ENCODE data around the gene PPM1M.

Gene PPM1M

DNA sequence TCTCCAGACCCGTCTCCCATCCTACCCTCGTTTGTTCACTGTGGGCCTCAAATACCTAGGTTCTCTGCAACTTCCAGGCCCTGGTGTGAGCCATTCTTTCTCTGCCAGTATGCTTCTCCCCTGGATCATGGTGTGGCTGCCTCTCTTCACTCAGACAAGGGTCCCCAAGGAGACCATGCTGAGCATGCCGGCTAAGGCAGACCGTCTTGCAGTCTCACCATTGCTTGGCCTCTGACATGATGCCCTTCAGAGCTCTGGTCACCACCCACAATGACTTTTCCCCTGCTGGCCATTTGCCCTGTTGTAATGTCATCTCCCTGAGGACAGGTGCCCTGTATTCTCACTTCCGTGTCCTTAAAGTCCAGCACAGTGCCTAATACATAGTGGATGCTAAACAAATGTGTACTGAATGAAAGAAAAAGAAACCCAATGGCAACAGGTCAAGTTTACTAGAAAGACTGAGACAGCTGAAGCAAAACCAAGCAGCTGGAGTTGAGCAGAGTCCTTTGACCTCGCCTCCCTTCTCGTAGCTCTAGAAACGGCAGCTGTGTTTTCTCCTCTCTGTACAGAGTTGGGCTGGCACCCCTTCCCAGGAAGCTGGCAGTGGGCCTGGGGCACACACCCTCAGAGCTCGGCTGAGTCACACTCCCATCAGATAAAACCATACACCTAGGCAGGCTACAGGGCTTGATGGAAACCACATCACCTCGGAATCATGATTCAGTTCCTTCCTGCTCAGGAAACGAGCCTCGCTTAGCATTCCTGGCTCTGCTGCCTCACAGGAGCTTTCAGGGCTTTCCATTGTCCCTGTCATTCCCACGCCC is 28.8 kb upstream of the PPM1M start:
- DNase-seq (ENCODE audit: low read depth), result peak; percentile 64

DNA sequence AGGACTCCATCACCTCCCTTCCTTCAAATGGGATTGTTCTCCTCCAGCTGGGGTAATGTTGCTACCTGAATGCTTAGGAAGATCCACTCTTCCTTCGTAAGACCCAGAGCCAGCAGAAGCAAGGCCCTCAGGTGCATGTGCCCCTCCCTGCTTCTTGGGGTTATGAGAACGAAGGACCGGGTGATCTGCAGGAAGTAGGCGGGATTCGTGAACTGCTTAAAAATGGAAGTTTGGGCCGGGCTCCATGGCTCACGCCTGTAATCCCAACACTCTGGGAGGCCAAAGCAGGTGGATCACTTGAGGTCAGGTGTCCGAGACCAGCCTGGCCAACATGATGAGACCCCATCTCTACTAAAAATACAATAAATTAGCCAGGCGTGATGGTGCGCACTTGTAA is 28.2 kb upstream of the PPM1M start:
- no peak for DNase-seq (ENCODE audit: low read depth)

DNA sequence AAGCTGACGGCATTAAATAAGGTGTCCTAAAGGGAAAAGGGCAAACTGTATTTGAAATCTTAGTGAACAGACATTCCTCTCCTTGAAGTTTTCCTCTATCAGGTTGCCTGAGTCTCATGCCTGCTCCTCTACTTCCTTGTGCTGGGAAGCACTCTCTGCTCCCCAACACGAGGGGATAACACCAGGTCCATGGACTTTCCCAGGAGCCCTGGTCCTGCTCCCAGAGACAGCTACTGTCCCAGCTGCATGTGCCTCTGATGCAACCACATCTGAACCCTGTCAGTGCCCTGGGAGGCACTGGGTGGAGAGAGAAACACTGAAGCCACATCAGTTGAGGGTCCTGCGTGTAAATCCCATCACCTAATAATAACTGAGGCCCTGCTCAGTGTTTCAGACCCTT is 27.5 kb upstream of the PPM1M start:
- no peak for DNase-seq (ENCODE audit: low read depth)

DNA sequence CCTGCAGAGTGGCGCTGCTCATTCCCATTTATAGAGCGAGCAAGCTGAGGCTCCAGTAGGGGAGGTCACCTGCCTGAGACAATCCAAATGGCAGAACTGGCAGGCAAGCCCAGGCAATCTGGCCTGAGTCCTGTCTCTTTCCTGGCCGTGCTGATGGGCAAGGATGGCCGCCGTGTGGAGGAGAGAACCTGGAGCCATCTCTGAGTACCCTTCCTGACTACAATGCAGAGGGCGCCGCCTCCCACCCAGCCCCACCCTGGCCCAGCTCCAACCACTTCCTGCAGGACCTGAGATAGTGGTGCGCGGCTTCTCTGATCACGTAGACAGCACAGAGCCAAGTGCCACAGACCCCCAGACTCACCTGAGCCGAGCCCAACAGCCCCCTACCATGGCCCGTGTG is 27.1 kb upstream of the PPM1M start:
- DNase-seq (ENCODE audit: low read depth), result no peak

DNA sequence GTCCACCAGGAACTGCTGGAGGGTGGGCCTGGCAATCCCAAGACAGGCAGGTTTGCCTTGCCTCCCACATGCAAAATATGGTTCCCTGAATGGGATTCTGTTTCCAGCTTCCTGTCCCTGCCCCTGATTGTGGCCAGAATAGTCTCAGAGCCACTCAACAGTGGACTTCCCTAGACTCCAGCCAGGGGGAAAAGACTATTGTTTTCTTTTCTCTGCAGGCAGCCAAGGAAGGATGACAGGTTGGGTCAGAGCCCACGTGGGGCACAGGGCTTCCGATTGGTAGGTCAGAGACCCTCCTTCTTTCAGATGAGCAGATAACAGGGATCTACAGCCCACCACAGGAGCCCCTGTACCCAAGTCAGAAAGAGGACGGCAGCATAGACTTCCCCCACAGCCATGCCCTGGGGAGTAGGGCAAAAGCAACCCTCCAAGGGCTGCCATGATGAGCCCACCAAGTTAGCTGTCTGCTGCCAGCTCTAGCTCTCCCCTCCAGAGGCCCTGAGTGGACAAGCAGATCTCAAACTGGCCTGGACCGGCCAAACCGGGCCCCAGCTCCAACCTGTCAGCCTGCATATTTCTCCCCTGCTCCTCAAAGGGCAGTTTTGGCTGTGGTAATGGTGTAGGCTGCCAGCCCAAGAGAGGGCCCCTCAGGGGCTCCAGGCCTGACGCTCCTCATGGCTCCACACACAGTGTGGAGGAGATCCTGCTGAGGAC is 26.5 kb upstream of the PPM1M start:
- DNase-seq (ENCODE audit: low read depth), result no peak

DNA sequence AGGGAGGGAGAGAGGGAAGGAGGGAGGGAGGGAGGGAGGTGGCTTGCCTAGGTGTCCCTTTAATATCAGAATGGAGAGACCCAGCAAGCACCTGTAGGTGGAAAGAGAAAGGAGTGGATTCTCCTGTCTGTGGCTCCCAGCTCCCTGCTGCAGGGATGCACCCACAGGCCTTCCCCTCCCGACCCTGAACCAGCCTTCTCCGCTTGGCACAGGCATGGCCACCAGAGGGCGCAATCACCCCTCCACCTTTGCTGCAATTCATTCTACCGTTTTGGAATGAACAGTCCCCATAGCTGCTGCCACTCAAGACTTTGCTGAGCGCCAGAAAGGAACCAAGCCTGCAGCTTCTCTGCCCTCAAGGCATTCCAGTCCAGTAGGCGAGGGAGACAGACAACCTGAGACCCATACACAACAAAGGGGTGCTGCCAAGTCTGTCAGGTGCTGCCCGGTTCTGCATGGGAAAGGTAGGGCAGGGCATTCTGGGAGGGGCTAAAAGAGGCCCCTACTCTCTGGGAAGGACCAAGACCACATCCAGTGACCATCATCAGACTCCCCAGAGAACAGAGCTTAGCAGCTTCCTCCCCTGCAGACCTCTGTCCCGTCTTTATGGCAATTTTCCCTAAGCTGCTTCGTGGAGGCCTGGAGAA is 25.1 kb upstream of the PPM1M start:
- DNase-seq (ENCODE audit: low read depth), result peak; percentile 76

DNA sequence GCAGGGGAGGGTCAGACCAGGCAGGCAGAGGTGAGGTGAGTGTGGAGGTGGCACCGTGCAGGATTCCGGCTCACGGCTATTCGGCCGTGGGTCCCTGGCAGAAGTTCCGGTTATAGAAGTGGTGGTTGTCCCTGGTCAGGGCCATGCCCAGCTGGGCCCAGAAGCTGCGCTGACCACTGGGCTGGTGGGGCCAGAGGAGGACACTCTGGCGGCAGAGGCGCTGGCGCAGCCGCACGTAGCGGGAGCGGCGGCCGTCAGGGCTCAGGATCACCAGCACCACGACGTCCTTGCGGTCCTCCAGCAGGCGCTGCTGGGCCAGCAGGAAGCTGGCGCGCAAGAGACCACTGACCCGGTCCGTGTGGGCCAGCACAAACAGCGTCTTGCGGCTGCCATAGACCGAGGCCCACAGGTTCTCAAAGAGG is 24.4 kb upstream of the PPM1M start:
- no peak for DNase-seq (ENCODE audit: low read depth)

DNA sequence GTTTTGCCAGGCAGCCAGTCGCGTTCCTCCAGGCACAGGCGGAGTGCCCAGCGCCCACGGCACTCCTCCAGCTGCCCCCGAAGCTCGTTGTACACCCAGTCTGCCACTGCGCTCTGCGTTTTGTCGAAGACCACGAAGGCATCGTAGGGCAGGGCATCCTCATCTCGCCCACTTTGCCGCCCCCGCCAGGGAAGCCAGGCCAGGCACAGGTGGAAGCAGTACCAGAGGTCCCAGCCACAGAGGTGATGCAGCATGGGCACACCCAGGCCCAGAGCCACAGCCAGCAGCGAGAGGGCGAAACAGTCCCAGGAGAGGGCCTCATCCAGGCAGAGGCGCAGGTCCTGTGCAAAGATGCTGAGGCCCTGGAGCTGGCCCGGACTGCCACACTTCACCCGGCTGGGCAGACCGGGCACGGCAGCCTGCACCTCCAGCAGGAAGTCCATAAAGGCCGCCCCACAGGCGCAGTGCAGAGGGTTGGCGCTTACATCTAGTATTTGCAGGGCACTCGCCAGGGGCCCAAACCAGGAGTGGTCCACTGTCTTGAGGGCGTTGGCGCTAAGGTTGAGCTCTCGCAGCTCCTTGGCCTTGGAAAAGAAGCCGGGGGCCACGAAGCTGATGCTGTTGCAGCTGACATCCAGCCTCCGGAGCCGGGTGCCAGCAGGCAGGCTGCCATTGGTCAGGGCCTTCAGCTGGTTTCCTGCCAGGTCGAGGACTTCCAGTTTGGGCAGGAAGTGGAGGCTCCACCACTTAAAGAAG is 23.8 kb upstream of the PPM1M start:
- peak; percentile 60 for DNase-seq (ENCODE audit: low read depth)

DNA sequence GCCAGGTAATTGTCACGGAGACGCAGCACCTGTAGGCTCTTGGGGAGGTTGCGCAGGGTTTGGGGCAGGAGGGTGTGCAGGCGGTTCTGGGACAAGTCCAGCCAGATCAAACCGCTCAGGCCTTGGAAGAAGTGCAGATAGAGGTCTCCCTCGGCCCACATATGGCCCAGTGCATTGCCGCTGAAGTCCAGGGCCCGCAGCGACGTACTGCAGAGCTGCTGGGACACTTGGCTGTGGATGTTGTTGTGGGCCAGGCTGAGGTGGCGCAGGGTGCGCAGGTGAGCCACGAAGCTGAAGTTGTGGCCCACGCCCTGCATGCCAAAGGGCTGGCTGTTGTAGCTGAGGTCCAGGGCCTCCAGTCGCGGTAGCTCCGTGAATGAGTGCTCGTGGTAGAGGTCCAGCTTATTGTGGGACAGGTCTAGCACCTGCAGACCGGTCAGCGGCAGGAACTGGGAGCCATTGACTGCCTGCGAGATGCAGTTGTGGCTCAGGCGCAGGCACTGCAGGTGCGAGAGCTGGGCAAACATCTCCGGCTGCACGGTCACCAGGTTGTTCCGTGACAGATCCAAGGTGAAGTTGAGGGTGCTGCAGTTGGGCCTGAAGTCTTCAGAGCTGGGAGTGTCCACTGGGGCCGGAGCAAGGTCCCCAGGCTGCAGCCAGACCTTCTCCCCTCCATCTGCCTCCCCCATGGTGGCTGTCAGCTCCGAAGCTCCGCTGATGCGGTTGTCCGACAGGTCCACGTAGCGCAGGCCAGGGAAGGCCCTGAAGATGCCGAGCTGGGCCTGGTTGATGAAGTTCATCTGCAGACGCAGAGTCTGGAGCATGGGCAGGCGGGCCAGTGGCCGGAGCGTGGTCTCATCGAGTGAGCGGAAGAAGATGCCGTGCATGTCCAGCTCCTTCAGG is 23.0 kb upstream of the PPM1M start:
- DNase-seq (ENCODE audit: low read depth), result no peak

DNA sequence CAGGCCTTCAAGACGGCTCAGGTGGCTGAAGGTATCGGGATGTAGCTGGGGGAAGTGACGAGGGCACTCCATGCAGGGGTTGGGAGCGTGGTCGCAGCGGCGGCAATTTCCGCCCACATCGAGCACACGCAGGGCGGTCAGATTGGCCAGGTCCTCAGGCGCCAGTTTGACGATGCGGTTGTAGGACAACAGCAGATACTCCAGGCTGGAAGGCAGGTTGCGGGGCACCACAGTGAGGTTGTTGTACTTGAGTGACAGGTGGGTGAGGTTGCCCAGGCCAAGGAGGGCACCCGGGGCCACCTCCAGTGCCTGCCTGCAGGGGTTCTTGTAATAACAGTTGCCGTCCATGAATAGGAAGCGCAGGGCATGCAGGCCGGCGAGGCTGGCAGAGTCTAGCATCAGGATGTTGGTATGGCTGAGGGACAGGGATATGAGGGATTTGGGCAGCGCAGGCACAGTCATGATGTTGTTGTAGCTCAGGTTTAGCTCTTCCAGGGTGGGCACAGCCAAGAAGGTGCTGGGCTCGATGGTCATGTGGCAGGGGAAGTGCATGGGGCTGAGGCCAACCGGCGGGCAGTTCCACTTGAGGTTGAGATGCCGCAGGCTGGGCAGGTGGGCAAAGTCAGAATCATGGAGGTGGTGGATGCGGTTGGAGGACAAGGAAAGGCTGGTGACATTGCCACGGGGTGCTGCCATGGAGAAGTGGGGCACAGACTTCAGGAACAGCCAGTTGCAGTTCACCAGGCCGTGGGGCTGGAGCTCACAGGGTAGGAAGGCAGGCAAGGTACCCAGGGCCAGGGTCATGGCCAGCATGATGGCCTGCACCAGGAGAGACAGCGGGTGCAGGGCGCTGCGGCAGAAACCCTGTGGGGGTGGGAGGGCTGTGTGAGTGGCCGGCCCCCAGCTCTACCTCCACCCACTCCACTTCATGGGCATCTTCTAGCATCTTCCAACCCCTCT is 21.8 kb upstream of the PPM1M start:
- DNase-seq (ENCODE audit: low read depth), result no peak

DNA sequence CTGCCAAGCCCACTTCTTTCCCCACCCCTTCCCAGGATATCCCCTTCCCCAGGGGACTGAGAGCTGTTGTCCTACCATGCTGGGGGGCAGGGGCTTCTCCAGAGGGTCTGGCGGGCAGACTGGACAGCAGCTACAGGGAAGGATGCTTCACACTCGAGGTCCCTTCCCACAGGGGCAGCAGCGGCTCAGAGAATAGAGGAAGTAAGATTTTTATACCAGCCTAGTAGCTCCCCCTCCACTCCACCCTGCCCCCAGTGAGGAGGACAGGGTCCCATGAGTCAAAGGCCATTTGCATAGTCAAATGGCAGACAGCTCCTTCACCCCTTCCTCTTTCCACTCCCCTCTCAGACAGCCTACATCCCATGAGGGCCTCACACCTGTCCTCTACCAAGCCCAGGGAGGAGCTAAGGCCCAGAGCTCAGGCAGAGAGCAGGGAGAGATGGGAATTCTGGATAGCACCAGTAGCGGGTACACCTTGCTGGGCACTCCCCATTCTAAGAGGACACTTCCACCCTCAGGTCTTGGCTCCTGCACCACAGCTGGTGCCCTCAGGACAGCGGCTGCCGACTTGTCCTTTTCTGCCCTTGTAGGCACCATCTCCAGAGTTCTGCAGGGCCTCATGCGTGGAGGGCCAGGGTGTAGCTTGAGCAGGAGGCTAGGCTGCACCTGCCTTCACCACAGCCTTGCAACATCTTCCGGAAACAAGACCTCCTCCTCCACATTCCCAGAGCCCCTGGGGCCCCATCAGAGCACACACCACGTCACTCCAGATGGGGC is 19.9 kb upstream of the PPM1M start, which contains the start of gene TLR9:
TLR9 (minus strand) TSS at position 194 of the 777 bp plus-strand sequence; CDS start at position 78, 116 bp downstream.
- no peak for DNase-seq (ENCODE audit: low read depth)

DNA sequence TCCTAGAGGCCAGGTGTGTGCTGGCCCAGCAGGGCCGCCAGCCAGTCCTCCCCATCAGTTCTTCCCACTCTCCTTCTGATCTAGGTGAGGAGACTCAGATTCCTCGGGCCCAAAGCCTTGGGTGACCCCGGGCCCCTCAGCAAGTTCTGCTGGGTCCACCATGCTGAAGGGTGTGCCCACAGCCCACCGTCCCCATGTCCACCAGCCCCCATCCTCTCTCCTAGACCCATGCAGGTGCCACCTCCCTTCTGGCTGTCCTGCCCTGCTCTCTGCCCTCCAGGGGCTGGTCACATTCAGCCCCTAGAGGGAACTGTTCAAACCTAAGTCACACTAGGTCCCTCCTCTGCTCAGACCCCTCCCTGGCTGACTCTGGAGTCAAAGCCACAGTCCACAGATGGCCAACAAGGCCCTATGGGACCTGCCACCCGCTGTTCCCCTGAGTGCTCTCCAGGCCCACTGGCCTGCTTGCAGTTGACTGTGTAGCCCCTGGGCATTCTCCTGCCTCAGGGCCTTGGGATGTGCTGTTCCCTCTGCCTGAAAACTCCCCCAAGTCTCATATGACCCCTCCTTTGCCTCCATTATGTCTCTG is 19.2 kb upstream of the PPM1M start:
- no peak for DNase-seq (ENCODE audit: low read depth)

DNA sequence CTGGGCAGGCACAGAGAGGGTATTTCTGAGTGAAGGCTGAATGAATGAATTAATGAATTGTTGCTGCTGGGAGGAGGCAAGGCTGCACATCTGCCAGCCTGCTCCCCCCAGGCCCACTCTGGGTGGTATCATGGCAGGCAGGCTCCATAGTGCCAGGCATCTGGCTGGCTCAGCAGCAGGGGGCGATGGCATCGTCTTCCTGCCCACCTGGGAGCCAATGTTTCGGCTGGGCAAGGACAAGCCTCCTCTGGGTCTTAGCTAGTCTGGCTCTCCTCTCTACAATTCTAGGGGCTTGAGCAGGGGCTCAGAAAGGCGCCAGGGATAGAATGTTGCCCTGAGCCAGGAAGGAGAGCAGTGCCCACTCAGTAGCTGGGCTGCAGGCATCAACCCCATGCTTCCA is 18.4 kb upstream of the PPM1M start:
- DNase-seq (ENCODE audit: low read depth), result no peak

DNA sequence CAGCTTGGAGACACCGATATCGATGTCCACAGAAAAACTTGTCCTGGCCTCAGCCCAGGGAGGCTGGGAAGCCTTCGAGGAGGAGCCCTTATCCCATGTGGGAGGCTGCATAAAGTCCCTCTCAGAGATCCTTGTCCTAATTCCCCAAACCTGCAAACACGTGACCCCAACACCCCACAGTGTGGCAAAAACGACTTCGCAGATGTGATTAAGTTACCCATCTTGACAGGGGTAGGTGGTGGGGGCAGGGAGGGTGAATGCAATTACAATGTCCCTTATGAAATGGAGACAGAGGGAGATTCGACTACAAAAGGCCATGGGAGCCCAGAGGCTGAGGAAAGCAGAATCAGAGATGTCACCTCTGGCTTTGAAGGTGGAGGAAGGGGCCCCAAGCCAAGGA is 17.8 kb upstream of the PPM1M start:
- DNase-seq (ENCODE audit: low read depth), result no peak

DNA sequence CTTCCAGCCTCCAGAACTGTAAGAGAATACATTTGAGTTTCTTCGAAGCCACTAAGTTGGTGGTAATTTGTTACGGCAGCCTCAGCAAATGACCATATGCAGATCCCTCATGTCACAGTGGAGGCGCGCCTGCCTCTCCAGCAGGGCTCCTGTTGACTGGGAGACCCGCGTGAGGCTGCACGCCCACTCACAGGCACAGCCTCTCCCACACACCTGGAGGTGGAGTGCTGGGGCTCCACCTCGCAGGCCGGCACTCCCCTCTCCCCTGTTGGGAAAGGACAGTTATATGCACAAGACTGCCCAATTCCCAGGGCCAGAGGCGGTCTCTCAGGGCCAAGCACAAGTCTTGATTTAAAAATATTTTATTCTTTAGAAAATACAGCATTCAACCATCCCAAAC is 17.3 kb upstream of the PPM1M start:
- no peak for DNase-seq (ENCODE audit: low read depth)

DNA sequence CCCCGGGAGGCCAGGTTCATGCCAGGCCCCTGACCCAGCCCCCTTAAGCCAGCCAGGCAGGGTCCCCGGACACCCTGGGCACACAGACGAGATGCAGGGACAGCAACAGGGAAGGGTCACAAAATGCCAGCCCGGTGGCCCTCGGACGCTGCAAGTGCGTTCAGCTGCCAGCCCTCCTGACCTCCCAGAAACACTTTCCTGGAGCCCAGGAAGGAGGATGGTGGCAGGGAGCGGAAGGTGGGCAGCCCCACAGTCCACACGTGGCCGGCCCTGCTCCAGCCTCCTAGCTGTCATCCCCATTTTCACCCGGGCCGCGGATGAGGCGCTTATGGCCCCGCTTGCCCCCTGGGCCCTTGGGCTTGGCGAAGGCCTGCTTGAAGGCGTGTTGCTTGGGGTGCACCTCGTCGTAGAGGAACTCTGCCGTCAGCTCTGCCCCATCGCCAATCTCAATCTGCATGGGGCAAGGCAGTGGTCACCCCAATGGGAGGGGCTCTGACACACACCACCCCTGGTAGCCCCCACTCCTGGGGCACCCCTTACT is 16.7 kb upstream of the PPM1M start:
- DNase-seq (ENCODE audit: low read depth), result no peak

DNA sequence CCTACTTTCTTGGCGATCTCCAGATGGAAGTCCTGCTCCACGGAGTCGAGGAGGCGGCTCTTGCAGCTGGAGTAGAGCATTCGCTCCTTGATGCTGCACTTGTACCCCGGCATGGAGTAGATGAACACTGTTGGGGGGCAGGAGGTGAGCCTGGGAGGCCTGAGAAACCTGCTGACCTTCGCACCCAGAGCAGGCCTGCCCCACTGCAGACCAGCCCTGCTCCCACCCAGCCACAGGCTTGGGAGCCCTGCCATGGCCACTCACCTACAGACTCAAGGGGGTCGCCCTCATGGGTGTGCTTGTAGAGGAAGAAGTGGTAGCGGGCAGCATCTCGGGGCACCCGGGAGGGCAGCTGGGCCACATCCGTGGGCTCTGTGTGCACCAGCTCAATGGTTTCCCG is 15.9 kb upstream of the PPM1M start:
- no peak for DNase-seq (ENCODE audit: low read depth)

DNA sequence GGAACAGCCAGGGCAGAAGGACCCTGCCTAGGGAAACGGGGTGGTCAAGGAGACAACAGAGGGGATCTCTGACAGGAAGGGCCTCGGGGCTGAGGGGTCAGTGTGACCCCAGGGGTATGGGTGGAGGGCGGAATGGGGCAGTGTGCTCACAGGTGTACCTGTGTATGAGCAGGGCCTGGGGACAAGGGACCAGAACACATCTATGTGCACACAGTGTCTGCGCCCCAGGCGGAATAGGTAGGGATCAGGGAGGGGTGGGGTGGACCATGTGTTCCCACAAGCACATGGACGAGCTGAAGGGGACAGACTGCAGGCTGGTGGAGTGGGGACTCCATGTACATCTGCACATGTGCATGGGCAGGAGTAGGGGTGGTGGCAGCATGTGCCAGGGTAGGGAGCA is 15.1 kb upstream of the PPM1M start:
- DNase-seq (ENCODE audit: low read depth), result no peak

Measured in activated T-helper 1 cell treated with Interleukin-2 at 50 U/mL for 16 hours (primary cell).